ENCODE data around the gene GATA1.

The GATA1 gene

GRCh38 chrX:48761674-48762471, 24.5 kb upstream of the GATA1 start, which contains the start of gene GLOD5:
Gene GLOD5 (plus strand): TSS chrX:48761747. CDS start chrX:48761791, 44 bp downstream.
- Histone ChIP-seq H3K4me2 (ENCODE audit: low read length) (no peak within 1 kb of the TSS), H3K36me3 (ENCODE audit: control insufficient read depth, low read length) (no peaks in the 10 kb centered on the region), H3K79me2 (ENCODE audit: control insufficient read depth, low read length) (no peaks in the 10 kb centered on the region), H3F3A (ENCODE audit: control insufficient read depth, insufficient read depth) (no peaks in the 10 kb centered on the region), H3K4me1 (ENCODE audit: control insufficient read depth, low read length) (no peaks in the 10 kb centered on the region), H3K27me3 (ENCODE audit: control insufficient read depth, low read length) (no peaks in the 10 kb centered on the region), H3K9me3 (ENCODE audit: control insufficient read depth, insufficient read depth, low read length) (no peaks in the 10 kb centered on the region), H3K27ac (ENCODE audit: low read depth, low read length) (no peak within 1 kb of the TSS), H4K20me1 (ENCODE audit: control insufficient read depth, insufficient read depth, low read depth, low read length) (no peaks in the 10 kb centered on the region), H3K4me3 (ENCODE audit: low read length) (no peak within 1 kb of the TSS), H3K9me2 (replicated peaks; ENCODE audit: control insufficient read depth, low read length) (no peaks in the 10 kb centered on the region)
- no peak for TF ChIP-seq CTCF (IDR thresholded peaks at IDR 0.05; ENCODE audit: low read depth, low read length, poor library complexity, severe bottlenecking)
- TF ChIP-seq EZH2phosphoT487 (IDR thresholded peaks at IDR 0.05; ENCODE audit: borderline replicate concordance, low read length), result no peak

GRCh38 chrX:48769230-48769629, 17.2 kb upstream of the GATA1 start:
- H3K79me2 ChIP-seq (ENCODE audit: control insufficient read depth, low read length), result no peaks in the 10 kb centered on the region
- no peaks in the 10 kb centered on the region for H3F3A ChIP-seq (ENCODE audit: control insufficient read depth, insufficient read depth)
- H3K9me3 ChIP-seq (ENCODE audit: control insufficient read depth, insufficient read depth, low read length), result no peaks in the 10 kb centered on the region
- H3K36me3 ChIP-seq (ENCODE audit: control insufficient read depth, low read length), result no peaks in the 10 kb centered on the region
- H3K27me3 ChIP-seq (ENCODE audit: control insufficient read depth, low read length), result no peaks in the 10 kb centered on the region
- no peaks in the 10 kb centered on the region for H4K20me1 ChIP-seq (ENCODE audit: control insufficient read depth, insufficient read depth, low read depth, low read length)
- TF ChIP-seq CTCF (IDR thresholded peaks at IDR 0.05; ENCODE audit: low read depth, low read length, poor library complexity, severe bottlenecking) (no peak), EZH2phosphoT487 (IDR thresholded peaks at IDR 0.05; ENCODE audit: borderline replicate concordance, low read length) (no peak)
- H3K4me1 ChIP-seq (ENCODE audit: control insufficient read depth, low read length), result no peaks in the 10 kb centered on the region; the same call in 1 of the 2 replicates
- H3K9me2 ChIP-seq (replicated peaks; ENCODE audit: control insufficient read depth, low read length), result no peaks in the 10 kb centered on the region
- H3K4me3 ChIP-seq (ENCODE audit: low read length), result no peak overlapping the region
- no peak overlapping the region for H3K4me2 ChIP-seq (ENCODE audit: low read length)
- H3K27ac ChIP-seq (ENCODE audit: low read depth, low read length), result no peak overlapping the region

GRCh38 chrX:48770296-48770695, 16.1 kb upstream of the GATA1 start:
- no peaks in the 10 kb centered on the region; the same call in 1 of the 2 replicates for H3K4me1 ChIP-seq (ENCODE audit: control insufficient read depth, low read length)
- no peaks in the 10 kb centered on the region for H3K79me2 ChIP-seq (ENCODE audit: control insufficient read depth, low read length)
- H3K36me3 ChIP-seq (ENCODE audit: control insufficient read depth, low read length), result no peaks in the 10 kb centered on the region
- H3K4me2 ChIP-seq (ENCODE audit: low read length), result no peak overlapping the region
- no peak for TF ChIP-seq CTCF (IDR thresholded peaks at IDR 0.05; ENCODE audit: low read depth, low read length, poor library complexity, severe bottlenecking)
- TF ChIP-seq EZH2phosphoT487 (IDR thresholded peaks at IDR 0.05; ENCODE audit: borderline replicate concordance, low read length), result no peak
- no peaks in the 10 kb centered on the region for H3K27me3 ChIP-seq (ENCODE audit: control insufficient read depth, low read length)
- H4K20me1 ChIP-seq (ENCODE audit: control insufficient read depth, insufficient read depth, low read depth, low read length), result no peaks in the 10 kb centered on the region
- H3K9me3 ChIP-seq (ENCODE audit: control insufficient read depth, insufficient read depth, low read length), result no peaks in the 10 kb centered on the region
- no peaks in the 10 kb centered on the region for H3K9me2 ChIP-seq (replicated peaks; ENCODE audit: control insufficient read depth, low read length)
- H3K4me3 ChIP-seq (ENCODE audit: low read length), result no peak overlapping the region
- H3K27ac ChIP-seq (ENCODE audit: low read depth, low read length), result no peak overlapping the region
- no peaks in the 10 kb centered on the region for H3F3A ChIP-seq (ENCODE audit: control insufficient read depth, insufficient read depth)

Data from DOHH2 (cell line).